Fibroblast of lung (primary cell): ENCODE measurements around the gene UBA3. TPM values are rescaled to one million over a fixed set of nuclear protein-coding genes. Genes with fewer than 3 reads are reported as not detected.

Experiments used
- DNase-seq, 2 donors: peaks; one replicate each; pipeline versions ENCODE4 v3.0.0 to v3.0.0-alpha.2; 2010; ENCODE audit warnings: low read depth in 2 of 2
- H2AFZ ChIP-seq: 2 replicates; pipeline ENCODE4 v1.5.1; 2012; ENCODE audit warnings: low read length, control low read depth, inconsistent platforms
- H3K27ac ChIP-seq: 2 replicates; pipeline ENCODE4 v1.5.1; 2011; ENCODE audit warnings: low read length, control low read depth; ENCODE audit not compliant: insufficient read depth
- H3K27me3 ChIP-seq: 2 replicates; pipeline ENCODE4 v1.5.1; 2011; ENCODE audit warnings: mild to moderate bottlenecking, low read length; ENCODE audit not compliant: control insufficient read depth, insufficient read depth
- H3K36me3 ChIP-seq: 2 replicates; pipeline ENCODE4 v1.5.1; 2011; ENCODE audit warnings: low read length; ENCODE audit not compliant: control insufficient read depth, insufficient read depth
- H3K4me1 ChIP-seq: 2 replicates; pipeline ENCODE4 v1.5.1; 2011; ENCODE audit warnings: low read length; ENCODE audit not compliant: control insufficient read depth, insufficient read depth; ENCODE audit errors: extremely low read depth
- H3K4me2 ChIP-seq: 2 replicates; pipeline ENCODE4 v1.5.1; 2011; ENCODE audit warnings: low read length, control low read depth; ENCODE audit not compliant: insufficient read depth; ENCODE audit errors: extremely low read depth
- H3K4me3 ChIP-seq, 4 experiments: fragments of 200-600 bp in 1 of 4; sonication (generic) in 1 of 4; replicated peaks in 1 of 4; 2 replicates each; pipeline ENCODE4 v1.5.1; 2011 to 2016; ENCODE audit warnings: low read length in 4 of 4, low read depth in 3 of 4, mild to moderate bottlenecking in 3 of 4, control low read depth in 2 of 4, inconsistent platforms in 1 of 4, mixed read lengths in 1 of 4; ENCODE audit not compliant: insufficient read depth in 1 of 4; ENCODE audit errors: control extremely low read depth in 1 of 4
- H3K79me2 ChIP-seq: 2 replicates; pipeline ENCODE4 v1.5.1; 2012; ENCODE audit warnings: mild to moderate bottlenecking, low read length, inconsistent platforms; ENCODE audit not compliant: control insufficient read depth, insufficient read depth
- H3K9ac ChIP-seq: 2 replicates; pipeline ENCODE4 v1.5.1; 2011; ENCODE audit warnings: mild to moderate bottlenecking, low read length, control low read depth; ENCODE audit not compliant: insufficient read depth
- H3K9me3 ChIP-seq: 2 replicates; pipeline ENCODE4 v1.5.1; 2012; ENCODE audit warnings: low read depth, low read length; ENCODE audit not compliant: control insufficient read depth, insufficient read depth
- H4K20me1 ChIP-seq: 2 replicates; pipeline ENCODE4 v1.5.1; 2011; ENCODE audit warnings: low read length; ENCODE audit not compliant: control insufficient read depth, insufficient read depth; ENCODE audit errors: extremely low read depth
- CTCF ChIP-seq, 2 donors: IDR thresholded peaks in 1 of 2; conservative IDR thresholded peaks in 1 of 2; 1 replicate in 1 of 2; 2 replicates in 1 of 2; pipeline ENCODE4 v1.5.1; 2011 to 2012; ENCODE audit warnings: low read length in 2 of 2, control low read depth in 1 of 2, inconsistent platforms in 1 of 2, low read depth in 1 of 2, mild to moderate bottlenecking in 1 of 2
- EZH2 ChIP-seq: IDR thresholded peaks from 2 replicates; pipeline ENCODE4 v1.5.1; 2012; ENCODE audit warnings: low read length, control low read depth, mild to moderate bottlenecking; ENCODE audit errors: missing control alignments
- polyA plus RNA-seq, 2 donors: library from polyadenylated mRNA; depleted of rRNA in 1 of 2; stranded (reverse) in 1 of 2; unstranded in 1 of 2; fragments of >200 nt; gene quantifications; 2 replicates each; pipeline ENCODE4 v1.2.1, GENCODE V29; 2011 to 2012; ENCODE audit warnings: missing spikeins in 1 of 2
- total RNA-seq: library from RNA; depleted of rRNA; stranded (reverse); fragments of >200 nt; gene quantifications from 2 replicates; pipeline ENCODE4 v1.2.1, GENCODE V29; 2014

UBA3 gene
- total and polyA plus RNA-seq, 2 donors (not counting 1 experiment from before 2014, with no cell fraction given): 93.3 to 95.4 TPM

- Histone ChIP-seq H3K27me3 (no peaks in the 10 kb centered on the region), H3K9me3 (no peaks in the 10 kb centered on the region), H3K9ac (peak overlapping the region; percentile 29), H4K20me1 (peaks cover 3% of the 10 kb centered on the region), H3K4me1 (peaks cover 2% of the 10 kb centered on the region), H3K27ac (peak overlapping the region; percentile 99), H3K79me2 (peaks cover 43% of the 10 kb centered on the region), H2AFZ (peak overlapping the region; percentile 69), H3K36me3 (peaks cover 2% of the 10 kb centered on the region), H3K4me3 (peak overlapping the region in 3 of 4 experiments; percentile 32 to 98 (median 94)), H3K4me2 (peak overlapping the region; percentile 79)
- no peak for DNase-seq
- TF ChIP-seq CTCF (conservative IDR thresholded peaks at IDR 0.05 in 1 of 2, IDR thresholded peaks at IDR 0.05 in 1 of 2; ENCODE audit: low read depth in 1 of 2, low read length in 2 of 2): no peak
- TF ChIP-seq EZH2: no peak
Observed at GRCh38 chr3:69052472-69052898, 27.7 kb downstream of the UBA3 start.

- peak within 1 kb of the TSS; percentile 99 for H3K9ac ChIP-seq
- peaks cover 3% of the 10 kb centered on the region for H4K20me1 ChIP-seq
- no peaks in the 10 kb centered on the region for H3K27me3 ChIP-seq
- H3K4me2 ChIP-seq: peak within 1 kb of the TSS; percentile 79
- peak within 1 kb of the TSS; percentile 84 for H2AFZ ChIP-seq
- no peak for TF ChIP-seq CTCF (conservative IDR thresholded peaks at IDR 0.05 in 1 of 2, IDR thresholded peaks at IDR 0.05 in 1 of 2; ENCODE audit: low read depth in 1 of 2, low read length in 2 of 2)
- TF ChIP-seq EZH2: no peak
- peak within 1 kb of the TSS; percentile 99 for H3K27ac ChIP-seq
- peak within 1 kb of the TSS; percentile 81 to 98 (median 92) for H3K4me3 ChIP-seq
- H3K36me3 ChIP-seq: peaks cover 2% of the 10 kb centered on the region
- H3K79me2 ChIP-seq: peaks cover 49% of the 10 kb centered on the region
- H3K9me3 ChIP-seq: no peaks in the 10 kb centered on the region
- DNase-seq: peak; percentile 98 to 99
- H3K4me1 ChIP-seq: peaks cover 2% of the 10 kb centered on the region
Observed at GRCh38 chr3:69051756-69052471, 28.3 kb downstream of the UBA3 start, which contains the start of gene TMF1. TSS of gene TMF1 (minus strand) at chr3:69052333. CDS start at chr3:69052086, 247 bp downstream.

GRCh38 chr3:69048990-69049389, 31.2 kb downstream of the UBA3 start:
- no peak for TF ChIP-seq CTCF (conservative IDR thresholded peaks at IDR 0.05 in 1 of 2, IDR thresholded peaks at IDR 0.05 in 1 of 2; ENCODE audit: low read depth in 1 of 2, low read length in 2 of 2)
- DNase-seq: no peak
- H3K4me2 ChIP-seq: no peak overlapping the region
- no peaks in the 10 kb centered on the region for H3K27me3 ChIP-seq
- peaks cover 3% of the 10 kb centered on the region for H3K36me3 ChIP-seq
- H3K9ac ChIP-seq: no peak overlapping the region
- peaks cover 56% of the 10 kb centered on the region for H3K79me2 ChIP-seq
- no peaks in the 10 kb centered on the region for H3K9me3 ChIP-seq
- H4K20me1 ChIP-seq: peaks cover 3% of the 10 kb centered on the region
- H2AFZ ChIP-seq: no peak overlapping the region
- no peak overlapping the region for H3K27ac ChIP-seq
- H3K4me1 ChIP-seq: peaks cover 2% of the 10 kb centered on the region
- no peak overlapping the region for H3K4me3 ChIP-seq
